Muscle of back (tissue), 11 donors: ENCODE results near the gene MFN1. TPM values are rescaled to one million over a fixed set of nuclear protein-coding genes. Genes with fewer than 3 reads are reported as not detected.
A peak's percentile ranks its signal among the peaks of the same experiment; 100 is the strongest.

ENCODE experiments used
- DNase-seq, 3 donors: peaks; one replicate each; pipeline versions ENCODE4 v3.0.0 to v3.0.0-alpha.2; 2013
- polyA plus RNA-seq, 10 donors: library from polyadenylated mRNA; unstranded; fragments of 120-200 nt; gene quantifications; one replicate each; pipeline ENCODE4 v1.2.1, GENCODE V29; 2013; ENCODE audit not compliant: insufficient read length in 10 of 10

The MFN1 gene
- polyA plus RNA-seq, 10 donors, result 35.9 to 63.6 (median 42.0) TPM

- no peak for DNase-seq
These were observed 14.4 kb upstream of the MFN1 start for GRCh38 chr3:179333084-179333483.

- no peak for DNase-seq
These were observed 11.1 kb upstream of the MFN1 start for GRCh38 chr3:179336345-179336929.

- DNase-seq, result no peak
These were observed 960 bp downstream of the MFN1 start for GRCh38 chr3:179348325-179349013.

GRCh38 chr3:179355996-179356395 is 8.5 kb downstream of the MFN1 start:
- DNase-seq, result no peak

- DNase-seq, result no peak
These were observed 15.8 kb downstream of the MFN1 start for GRCh38 chr3:179363332-179363731.

GRCh38 chr3:179369621-179370020 is 22.1 kb downstream of the MFN1 start:
- DNase-seq, result peak; percentile 6 to 48 (median 15)

- DNase-seq, result no peak
These were observed 26.4 kb downstream of the MFN1 start for GRCh38 chr3:179373938-179374337.

GRCh38 chr3:179375091-179375999 is 27.8 kb downstream of the MFN1 start:
- DNase-seq, result no peak

- DNase-seq, result no peak
These were observed 29.0 kb downstream of the MFN1 start for GRCh38 chr3:179376474-179376873.

GRCh38 chr3:179391906-179392305 is 44.4 kb downstream of the MFN1 start:
- no peak for DNase-seq

GRCh38 chr3:179398574-179399231 is 51.2 kb downstream of the MFN1 start:
- peak in 1 of 3 donors; percentile 18 for DNase-seq

GRCh38 chr3:179401561-179401960 is 54.1 kb downstream of the MFN1 start:
- no peak for DNase-seq

- DNase-seq, result no peak
These were observed 55.5 kb downstream of the MFN1 start for GRCh38 chr3:179402963-179403362.

GRCh38 chr3:179404307-179404706 is 56.8 kb downstream of the MFN1 start:
- no peak for DNase-seq

GRCh38 chr3:179410331-179410730 is 62.8 kb downstream of the MFN1 start:
- no peak for DNase-seq

- no peak for DNase-seq
These were observed 63.5 kb downstream of the MFN1 start for GRCh38 chr3:179410999-179411398.

GRCh38 chr3:179414804-179415203 is 67.3 kb downstream of the MFN1 start:
- no peak for DNase-seq

GRCh38 chr3:179415377-179415776 is 67.9 kb downstream of the MFN1 start:
- no peak for DNase-seq

- DNase-seq, result peak in 2 of 3 donors; percentile 24 to 48
These were observed 69.2 kb downstream of the MFN1 start for GRCh38 chr3:179416681-179417080.

- no peak for DNase-seq
These were observed 71.1 kb downstream of the MFN1 start for GRCh38 chr3:179418610-179419009.

GRCh38 chr3:179421500-179421899 is 74.0 kb downstream of the MFN1 start:
- peak; percentile 18 to 49 (median 31) for DNase-seq

- DNase-seq, result no peak
These were observed 77.6 kb downstream of the MFN1 start for GRCh38 chr3:179425075-179425474.
